Left ventricle myocardium inferior (tissue), 1 donor: ENCODE results near the gene GATAD1. TPM values are rescaled to one million over a fixed set of nuclear protein-coding genes. Genes with fewer than 3 reads are reported as not detected.

Source experiments
- DNase-seq: peaks from one replicate; pipeline ENCODE4 v3.0.0-alpha.2; 2020
- H3K27ac ChIP-seq: fragments of 200-600 bp; replicated peaks from 2 replicates; pipeline ENCODE4 v1.8.0; 2021
- H3K27me3 ChIP-seq: fragments of 200-600 bp; 2 replicates; pipeline ENCODE4 v1.8.0; 2021; ENCODE audit warnings: low read depth
- H3K36me3 ChIP-seq: fragments of 200-600 bp; 2 replicates; pipeline ENCODE4 v1.8.0; 2021
- H3K4me1 ChIP-seq: fragments of 200-600 bp; 2 replicates; pipeline ENCODE4 v1.8.0; 2021
- H3K4me3 ChIP-seq: fragments of 200-600 bp; 2 replicates; pipeline ENCODE4 v1.8.0; 2021; ENCODE audit warnings: mild to moderate bottlenecking, moderate library complexity
- H3K9me3 ChIP-seq: fragments of 200-600 bp; replicated peaks from 2 replicates; pipeline ENCODE4 v1.8.0; 2021
- CTCF ChIP-seq: fragments of 200-600 bp; IDR thresholded peaks from 2 replicates; pipeline ENCODE4 v1.8.0; 2021; ENCODE audit warnings: antibody characterized with exemption, mild to moderate bottlenecking, borderline replicate concordance
- intact Hi-C: fragments of 100-400 bp; cut with micrococcal nuclease; formaldehyde crosslinking; loops from one replicate; pipeline ENCODE4 v1.11.0; 2022
- long read RNA-seq: library from polyadenylated mRNA; unstranded; transcript quantifications from one replicate; pipeline ENCODE4 v2.0.0, GENCODE V29; 2021
- total RNA-seq: library from RNA; stranded (reverse); fragmentation: NEBNext Ultra II Directional; extraction: Animal tissue kit (Norgen Biotek cat#: 25700); gene quantifications from one replicate; pipeline ENCODE4 v1.2.1, GENCODE V29; 2021
- donor health status: DM: no; HTN: yes; CAD: no; lungs with severe emphysema.

Gene GATAD1, protein sequence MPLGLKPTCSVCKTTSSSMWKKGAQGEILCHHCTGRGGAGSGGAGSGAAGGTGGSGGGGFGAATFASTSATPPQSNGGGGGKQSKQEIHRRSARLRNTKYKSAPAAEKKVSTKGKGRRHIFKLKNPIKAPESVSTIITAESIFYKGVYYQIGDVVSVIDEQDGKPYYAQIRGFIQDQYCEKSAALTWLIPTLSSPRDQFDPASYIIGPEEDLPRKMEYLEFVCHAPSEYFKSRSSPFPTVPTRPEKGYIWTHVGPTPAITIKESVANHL
- total RNA-seq = 15.4 TPM
- long read RNA-seq, transcript GATAD1-201 (5 exons, 3,962 nt) = major isoform, 16 of 24 reads
- long read RNA-seq, partial matches to known transcripts = 2 of 24 reads
- long read RNA-seq, other reads (novel, unspliced or antisense) = 6 of 24 reads

- DNase-seq = peak; percentile 90
- H3K27ac ChIP-seq = peak within 1 kb of the TSS; percentile 98
- H3K4me1 ChIP-seq = peaks cover 29% of the 10 kb centered on the region
- no peaks in the 10 kb centered on the region for H3K27me3 ChIP-seq
- H3K4me3 ChIP-seq = peak within 1 kb of the TSS; percentile 100
- intact Hi-C loops = no loop called here
- peak; percentile 95 for TF ChIP-seq CTCF
- H3K9me3 ChIP-seq = no peaks in the 10 kb centered on the region
- peaks cover 35% of the 10 kb centered on the region for H3K36me3 ChIP-seq
Measured at GRCh38 chr7:92447345-92448204, at the start of gene GATAD1. Gene GATAD1, plus strand, starts transcription at chr7:92447482. Its CDS starts 248 bp downstream, at chr7:92447730.

DNA sequence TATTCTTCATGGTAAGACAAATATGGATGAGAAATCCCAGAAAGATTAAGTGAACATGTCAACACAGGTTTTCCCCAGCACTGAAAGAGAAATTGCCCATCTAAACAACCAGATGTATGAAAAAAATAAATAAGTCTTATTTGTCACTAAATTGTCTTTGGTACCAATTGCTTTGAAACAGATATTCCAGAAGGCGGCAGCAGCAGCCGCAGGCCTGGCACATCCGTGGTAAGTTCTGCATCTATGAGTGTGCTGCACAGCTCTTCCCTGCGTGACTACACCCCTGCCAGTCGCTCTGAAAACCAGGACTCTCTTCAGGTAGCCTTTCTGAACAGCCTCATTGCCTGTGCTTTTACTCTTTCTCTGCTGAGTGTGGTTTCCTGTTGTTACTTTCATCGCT is 49.7 kb upstream of the GATAD1 start:
- no peak for DNase-seq
- H3K4me3 ChIP-seq = no peak overlapping the region
- H3K27ac ChIP-seq = no peak overlapping the region
- intact Hi-C loops = no loop called here
- TF ChIP-seq CTCF = no peak
- peaks cover 53% of the 10 kb centered on the region for H3K36me3 ChIP-seq
- no peaks in the 10 kb centered on the region for H3K4me1 ChIP-seq
- H3K9me3 ChIP-seq = no peaks in the 10 kb centered on the region
- H3K27me3 ChIP-seq = no peaks in the 10 kb centered on the region

DNA sequence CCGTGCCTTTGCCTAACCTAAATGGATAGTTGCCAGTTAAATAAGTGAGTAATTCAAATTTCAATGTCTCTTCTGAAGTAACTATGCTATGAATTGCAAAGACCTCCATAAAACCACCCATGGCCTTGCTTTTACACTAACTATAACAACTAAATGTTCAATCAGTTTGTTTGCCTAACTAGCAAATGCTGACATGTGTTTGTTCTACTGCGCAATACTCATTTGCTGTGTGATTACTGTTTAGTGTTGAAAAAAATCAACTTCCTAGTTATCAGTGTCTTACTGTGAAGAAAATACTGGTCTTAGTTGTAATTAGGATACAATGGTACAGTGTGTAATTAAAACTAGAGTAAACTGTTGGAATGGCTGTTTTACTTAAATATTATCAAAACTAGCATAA is 47.3 kb upstream of the GATAD1 start:
- intact Hi-C loops = no loop called here
- TF ChIP-seq CTCF = no peak
- Histone ChIP-seq H3K27me3 (no peaks in the 10 kb centered on the region), H3K36me3 (peaks cover 53% of the 10 kb centered on the region), H3K4me3 (no peak overlapping the region), H3K9me3 (no peaks in the 10 kb centered on the region), H3K27ac (no peak overlapping the region), H3K4me1 (no peaks in the 10 kb centered on the region)
- DNase-seq = no peak

DNA sequence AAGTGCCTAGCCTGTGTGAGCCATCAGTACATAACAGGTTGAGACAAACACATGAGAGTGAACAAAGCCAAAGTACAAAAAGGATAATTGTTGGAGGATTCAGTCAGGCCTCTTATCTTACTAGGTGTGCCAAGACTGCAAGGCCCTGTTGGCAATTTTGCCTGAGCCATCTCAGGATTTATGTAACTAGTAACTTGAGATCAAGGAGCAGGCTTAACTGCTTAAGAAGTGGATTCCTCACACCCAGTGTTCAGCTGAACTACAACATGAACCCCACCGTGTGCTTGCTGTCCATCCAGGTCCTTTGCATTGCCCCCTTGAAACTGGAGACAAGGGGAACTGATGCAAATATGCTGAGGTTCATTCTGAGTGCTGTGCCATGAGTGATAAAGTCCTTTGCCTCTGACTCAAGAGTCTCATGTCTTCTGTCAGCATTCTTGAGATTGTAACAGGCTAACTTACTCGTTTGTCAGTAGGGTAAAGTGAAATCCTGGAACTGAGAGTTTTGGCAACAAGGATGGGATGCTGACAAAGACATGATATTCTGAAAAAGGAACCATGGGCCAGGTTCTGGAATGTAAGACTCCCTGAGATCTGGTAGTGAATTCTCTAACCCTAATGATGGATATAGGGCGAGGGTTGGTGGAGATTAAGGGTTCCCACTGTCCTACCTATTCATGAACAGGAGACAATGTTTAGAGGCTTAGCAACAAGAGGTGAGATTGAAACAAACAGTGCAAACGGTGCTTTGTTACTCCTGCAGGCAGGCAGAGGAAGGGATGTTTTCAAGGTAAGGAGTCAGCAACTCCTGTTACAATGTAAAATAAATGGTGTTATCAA is 44.1 kb upstream of the GATAD1 start:
- Histone ChIP-seq H3K9me3 (no peaks in the 10 kb centered on the region), H3K4me3 (no peak overlapping the region), H3K27ac (no peak overlapping the region), H3K27me3 (no peaks in the 10 kb centered on the region), H3K4me1 (no peaks in the 10 kb centered on the region), H3K36me3 (peaks cover 27% of the 10 kb centered on the region)
- intact Hi-C loops = no loop called here
- DNase-seq = no peak
- no peak for TF ChIP-seq CTCF

DNA sequence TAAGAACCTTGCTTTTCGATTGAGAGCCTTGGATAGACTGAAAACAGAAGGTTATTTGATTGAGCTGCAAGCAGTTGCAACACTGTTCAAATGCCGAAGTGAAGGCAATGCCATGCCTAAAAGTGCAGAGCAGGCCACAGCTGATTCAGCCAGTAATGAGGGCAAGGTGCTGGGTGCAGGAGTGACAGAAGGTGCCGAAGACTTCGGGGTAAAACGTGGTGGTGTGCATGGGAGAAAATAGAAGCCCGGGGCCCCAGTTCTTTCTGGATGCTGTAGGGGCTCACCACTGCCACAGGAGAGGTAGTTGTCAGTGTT is 43.6 kb upstream of the GATAD1 start:
- Histone ChIP-seq H3K36me3 (peaks cover 22% of the 10 kb centered on the region), H3K4me3 (no peak overlapping the region), H3K27me3 (no peaks in the 10 kb centered on the region), H3K4me1 (no peaks in the 10 kb centered on the region), H3K27ac (no peak overlapping the region), H3K9me3 (no peaks in the 10 kb centered on the region)
- intact Hi-C loops = no loop called here
- TF ChIP-seq CTCF = no peak
- DNase-seq = no peak
